Hypothalamus (tissue), 51 donors: ENCODE measurements around the gene TMEM30A.

ENCODE experiments used
- DNase-seq, 51 donors: peaks; one replicate each; lab custom pipeline; 2025; lab: John Stamatoyannopoulos, UW

TMEM30A gene

DNA sequence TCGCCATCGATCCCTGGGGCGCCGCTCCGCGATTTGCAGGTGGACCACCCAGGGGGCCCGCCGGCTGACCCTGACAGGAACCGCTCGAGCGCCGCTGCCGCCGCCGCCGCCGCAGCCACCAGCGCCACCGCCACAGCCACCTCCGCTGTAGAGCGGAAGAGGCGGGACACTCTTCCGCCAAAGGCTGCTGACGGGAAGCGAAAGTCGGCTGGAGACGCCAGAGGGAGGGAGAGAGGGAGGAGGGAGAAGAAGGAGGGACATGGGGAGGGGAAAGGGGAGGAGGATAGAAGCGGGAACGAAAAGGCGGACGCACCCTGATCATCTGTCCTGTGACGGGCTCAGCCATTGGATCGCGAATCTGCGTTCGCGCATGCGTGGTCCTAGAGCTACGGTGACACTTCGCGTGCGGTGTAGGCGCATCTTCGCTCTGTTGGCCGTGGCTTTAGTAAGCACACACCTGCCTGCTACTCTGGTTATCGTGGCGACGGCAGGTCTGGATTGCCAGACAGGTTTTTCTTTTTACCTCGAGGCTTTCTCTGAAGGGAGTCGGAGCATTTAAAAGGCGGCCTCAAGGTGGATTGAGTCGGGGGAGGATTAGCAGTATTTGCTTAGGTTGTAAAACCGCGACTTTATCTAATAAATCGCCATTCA, at the start of gene TMEM30A:
TSS of gene TMEM30A (minus strand) at position 161 of the 651 bp plus-strand sequence. CDS start at position 7, 154 bp downstream.
- DNase-seq: peak; percentile 79 to 99 (median 95)

DNA sequence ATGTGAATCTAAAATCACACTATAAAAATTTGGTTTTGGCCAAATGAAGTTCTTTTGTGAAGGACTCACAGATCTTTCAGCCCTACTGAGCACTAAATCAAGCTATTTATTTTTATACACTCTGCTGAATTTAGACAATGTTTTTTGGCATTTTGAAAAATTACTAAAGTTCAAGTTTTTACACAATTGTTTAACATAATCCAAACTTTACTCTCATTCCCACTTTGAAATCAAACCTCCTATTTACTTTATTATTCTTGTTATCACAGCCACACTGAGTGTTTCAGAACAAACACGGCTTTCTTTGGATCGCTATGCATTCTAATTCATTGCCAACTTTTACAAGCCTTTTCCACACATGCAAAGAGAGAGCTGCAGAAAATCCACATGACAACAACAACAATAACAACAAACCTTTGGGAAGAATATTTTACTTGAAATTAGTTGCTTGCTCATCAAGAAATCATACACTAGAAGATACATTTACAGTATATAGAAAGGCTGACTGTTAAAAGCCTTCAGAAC, 49.1 kb upstream of the TMEM30A start:
- DNase-seq: peak in 1 of 51 donors; percentile 37

GRCh38 chr6:75331151-75331550, 46.6 kb upstream of the TMEM30A start:
- DNase-seq: no peak

DNA sequence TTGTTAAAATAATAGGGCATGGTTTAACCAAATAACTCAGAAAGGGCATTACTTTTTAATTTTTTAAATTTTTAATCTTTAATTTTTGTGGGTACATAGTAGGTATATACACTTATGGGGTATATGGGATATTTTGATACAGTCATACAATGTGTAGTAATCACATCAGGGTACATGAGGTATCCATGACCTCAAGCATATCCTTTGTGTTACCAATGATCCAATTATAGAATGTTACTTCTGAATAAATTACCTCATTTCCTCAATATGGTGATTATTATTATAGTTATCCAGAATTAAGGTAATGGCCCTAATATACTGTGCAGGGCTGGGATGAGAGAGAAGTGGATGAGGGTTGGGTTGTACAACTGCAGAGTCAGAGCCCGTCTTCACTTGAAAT, 45.1 kb upstream of the TMEM30A start:
- DNase-seq: no peak

DNA sequence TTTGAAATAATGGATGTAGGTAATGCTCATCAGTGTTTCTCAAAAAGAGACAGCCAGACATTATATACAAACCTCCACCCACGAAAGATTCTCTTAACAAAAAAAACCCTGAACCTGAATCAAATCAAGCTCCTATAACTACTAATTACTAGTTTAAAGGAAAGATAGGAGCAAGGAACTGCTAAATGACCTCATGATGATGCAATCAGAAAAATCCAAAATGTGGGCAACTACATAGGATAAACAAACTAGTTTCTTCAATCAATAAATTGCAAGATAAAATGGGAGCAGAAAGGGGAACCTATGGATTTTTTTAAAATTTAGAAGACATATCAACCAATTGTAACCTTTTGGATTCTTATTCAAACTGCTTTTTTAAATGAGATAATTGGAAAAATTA, 43.2 kb upstream of the TMEM30A start:
- DNase-seq: no peak

- DNase-seq: no peak
These were observed 42.1 kb upstream of the TMEM30A start for GRCh38 chr6:75326557-75327258.

- DNase-seq: no peak
These were observed 34.3 kb upstream of the TMEM30A start for GRCh38 chr6:75318900-75319299.

DNA sequence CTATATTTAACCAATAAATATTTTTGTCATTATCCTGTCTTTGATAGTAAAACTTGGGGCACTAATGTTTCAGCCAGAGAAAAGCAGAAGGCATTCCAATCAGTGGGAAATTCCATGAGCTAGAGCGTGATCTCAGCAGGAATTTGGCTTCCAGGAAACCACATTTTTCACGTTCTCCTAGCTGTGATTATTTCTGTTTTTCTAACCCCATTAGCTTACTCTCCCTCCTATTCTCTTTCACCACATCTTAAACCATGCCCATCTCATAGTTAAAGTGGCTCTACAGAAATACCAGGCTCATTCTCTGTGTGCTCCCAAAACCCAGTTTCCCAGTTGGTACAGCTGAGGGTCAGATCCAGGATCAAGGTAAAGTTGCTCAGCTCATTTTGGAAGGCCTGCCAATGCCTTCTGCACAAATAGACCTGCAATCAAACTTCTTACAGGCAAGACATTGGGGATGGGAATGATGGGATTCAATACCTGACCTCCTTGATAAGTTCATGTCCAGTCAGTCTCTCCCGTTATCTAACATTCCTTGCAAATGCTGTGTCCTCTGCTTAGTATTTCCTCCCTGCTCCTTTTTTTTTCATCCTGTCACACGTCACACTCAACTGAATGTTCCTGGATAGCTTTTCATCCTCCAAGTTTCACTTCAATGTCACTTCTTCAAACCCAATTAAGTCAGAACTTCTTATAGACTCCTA, 33.1 kb upstream of the TMEM30A start:
- no peak for DNase-seq

GRCh38 chr6:75315978-75316377, 31.4 kb upstream of the TMEM30A start:
- no peak for DNase-seq

GRCh38 chr6:75308250-75308988, 23.8 kb upstream of the TMEM30A start:
- no peak for DNase-seq

DNA sequence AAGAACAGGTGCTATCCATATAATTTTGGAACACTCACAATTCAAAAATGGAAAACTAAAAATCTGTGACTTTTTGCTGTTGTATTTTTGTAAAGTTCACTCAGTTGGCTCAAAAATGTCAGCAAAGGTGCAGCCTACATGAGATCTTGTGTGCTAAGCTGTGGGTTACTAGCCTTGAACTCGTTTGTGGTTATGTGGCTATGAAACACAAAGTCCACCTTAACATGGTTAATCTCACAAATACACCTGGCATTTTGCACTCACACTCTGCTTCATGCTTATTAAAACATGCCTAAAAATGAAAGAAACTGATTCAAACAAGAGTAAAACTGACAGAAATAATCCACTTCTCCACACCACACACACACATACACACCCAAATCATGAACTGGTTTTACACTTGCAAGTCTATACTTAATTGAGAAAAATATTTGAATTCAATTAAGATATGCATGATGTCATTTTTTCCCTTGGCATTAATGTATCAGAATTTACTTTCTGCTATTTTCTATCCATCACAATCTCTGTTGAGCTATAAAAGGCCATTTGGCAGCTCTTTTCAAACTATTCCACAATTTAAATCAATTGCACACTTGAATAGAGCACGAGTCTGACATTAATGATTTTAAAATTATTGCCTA, 22.9 kb upstream of the TMEM30A start:
- DNase-seq: no peak

GRCh38 chr6:75306064-75306463, 21.5 kb upstream of the TMEM30A start:
- DNase-seq: no peak

DNA sequence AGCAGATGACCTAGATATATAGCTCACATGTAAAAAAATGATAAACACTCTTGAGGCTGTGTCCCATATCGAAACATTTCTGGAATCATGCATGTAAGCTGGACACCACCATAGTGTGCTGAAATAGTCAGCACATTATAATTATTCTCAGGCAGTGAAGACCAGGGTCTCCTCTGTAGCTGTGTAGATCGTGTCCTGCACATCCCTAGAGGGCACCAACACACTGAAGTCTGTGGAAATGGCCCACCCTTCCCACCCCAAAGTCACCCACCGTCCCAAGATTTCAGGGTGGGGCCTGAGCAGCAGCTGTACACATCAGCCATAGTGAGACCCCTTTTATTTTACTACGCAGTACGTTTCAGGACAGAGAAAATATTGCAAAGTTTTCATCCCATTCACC, 21.0 kb upstream of the TMEM30A start:
- DNase-seq: no peak

DNA sequence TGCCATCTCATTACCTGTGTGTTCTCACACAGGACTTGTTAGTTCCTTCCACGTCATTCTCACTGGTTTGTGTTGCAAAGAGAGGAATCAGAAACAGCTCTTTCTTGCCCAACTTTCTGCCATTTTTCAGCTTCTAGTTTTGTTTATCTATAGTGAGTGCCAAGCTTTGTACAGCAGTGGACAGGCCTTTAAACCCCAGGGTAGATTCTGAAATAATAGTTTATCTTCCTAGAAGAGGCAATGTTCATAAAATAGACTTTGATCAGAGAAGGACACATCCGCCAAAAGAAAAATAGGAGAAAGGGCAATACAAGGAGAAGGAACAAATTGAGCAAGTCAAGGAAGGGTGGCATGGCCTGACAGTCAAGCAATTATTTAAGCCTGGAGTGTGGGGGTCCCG, 17.7 kb upstream of the TMEM30A start:
- DNase-seq: no peak

DNA sequence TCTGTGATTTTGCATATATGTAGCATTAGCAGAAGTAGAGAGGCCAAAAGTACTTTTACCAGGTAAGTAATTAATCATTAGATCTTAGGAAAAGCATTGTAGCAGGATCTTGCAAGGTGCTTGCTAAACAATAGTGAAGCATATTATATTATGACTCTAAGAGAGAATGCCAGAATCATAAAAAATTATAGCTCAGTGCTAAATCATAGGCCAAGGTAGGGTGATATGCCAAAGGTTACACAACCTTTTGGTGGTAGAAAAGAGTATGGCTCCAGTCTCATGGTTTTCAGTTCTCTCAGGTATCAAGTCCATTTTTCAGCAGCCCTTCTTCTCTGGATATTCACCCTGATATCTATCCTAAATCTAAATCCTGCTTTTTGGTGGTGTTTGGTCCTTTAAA, 16.9 kb upstream of the TMEM30A start:
- no peak for DNase-seq

GRCh38 chr6:75301088-75301487, 16.5 kb upstream of the TMEM30A start:
- DNase-seq: no peak

DNA sequence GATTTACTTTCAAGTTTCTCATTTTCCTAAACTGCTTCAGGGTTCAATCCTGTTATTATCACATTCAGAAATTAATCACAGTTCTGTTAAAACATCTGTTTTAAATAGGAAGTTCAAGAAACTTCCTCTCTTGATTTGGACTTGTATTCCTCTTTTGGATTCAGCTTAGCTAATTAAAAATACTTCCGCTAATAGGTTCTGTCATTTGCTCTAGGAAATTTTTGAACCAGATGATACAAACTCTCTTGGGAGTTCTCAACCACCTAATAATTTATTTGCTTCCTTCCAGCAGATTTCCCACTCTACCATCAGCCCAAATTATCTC, 15.9 kb upstream of the TMEM30A start:
- no peak for DNase-seq

GRCh38 chr6:75299801-75300530, 15.4 kb upstream of the TMEM30A start:
- DNase-seq: no peak

GRCh38 chr6:75296811-75297779, 12.5 kb upstream of the TMEM30A start:
- peak in 1 of 51 donors; percentile 48 for DNase-seq
